Islet of Langerhans (tissue), 1 donor: ENCODE measurements around the gene ARID1B.

Experiments
- FAIRE-seq: peaks from one replicate; lab custom pipeline; 2011; peaks lifted over from hg19 to GRCh38; lab: Jason Lieb, UNC

Gene ARID1B

GRCh38 chr6:156826290-156826955 is 49.2 kb downstream of the ARID1B start:
- FAIRE-seq = no peak

GRCh38 chr6:156827382-156827781 is 50.2 kb downstream of the ARID1B start:
- FAIRE-seq = no peak

- no peak for FAIRE-seq
These were observed 51.1 kb downstream of the ARID1B start for GRCh38 chr6:156828280-156828703.

GRCh38 chr6:156830126-156830525 is 52.9 kb downstream of the ARID1B start:
- FAIRE-seq = no peak

- peak; percentile 98 for FAIRE-seq
These were observed 55.1 kb downstream of the ARID1B start for GRCh38 chr6:156832231-156832647.

- FAIRE-seq = no peak
These were observed 55.5 kb downstream of the ARID1B start for GRCh38 chr6:156832669-156833068.

- no peak for FAIRE-seq
These were observed 56.6 kb downstream of the ARID1B start for GRCh38 chr6:156833755-156834154.

- no peak for FAIRE-seq
These were observed 62.0 kb downstream of the ARID1B start for GRCh38 chr6:156839129-156839528.

- FAIRE-seq = no peak
These were observed 62.4 kb downstream of the ARID1B start for GRCh38 chr6:156839591-156840001.

GRCh38 chr6:156840136-156840535 is 63.0 kb downstream of the ARID1B start:
- no peak for FAIRE-seq

- no peak for FAIRE-seq
These were observed 63.4 kb downstream of the ARID1B start for GRCh38 chr6:156840606-156841005.

GRCh38 chr6:156841508-156841907 is 64.3 kb downstream of the ARID1B start:
- FAIRE-seq = no peak

GRCh38 chr6:156842598-156843250 is 65.5 kb downstream of the ARID1B start:
- FAIRE-seq = no peak

- FAIRE-seq = no peak
These were observed 66.9 kb downstream of the ARID1B start for GRCh38 chr6:156844089-156844488.

GRCh38 chr6:156845454-156846155 is 68.4 kb downstream of the ARID1B start:
- no peak for FAIRE-seq

GRCh38 chr6:156846845-156847599 is 69.8 kb downstream of the ARID1B start:
- no peak for FAIRE-seq

GRCh38 chr6:156848123-156848522 is 70.9 kb downstream of the ARID1B start:
- no peak for FAIRE-seq

GRCh38 chr6:156848533-156848932 is 71.4 kb downstream of the ARID1B start:
- FAIRE-seq = no peak

- FAIRE-seq = no peak
These were observed 72.6 kb downstream of the ARID1B start for GRCh38 chr6:156849806-156850205.

- no peak for FAIRE-seq
These were observed 73.2 kb downstream of the ARID1B start for GRCh38 chr6:156850353-156850752.

GRCh38 chr6:156851454-156851921 is 74.3 kb downstream of the ARID1B start:
- peak; percentile 79 for FAIRE-seq

GRCh38 chr6:156852147-156852857 is 75.1 kb downstream of the ARID1B start:
- FAIRE-seq = no peak
